ENCODE measurements around the gene SLC39A3.
A peak's percentile ranks its signal among the peaks of the same experiment; 100 is the strongest.

SLC39A3 gene

GRCh38 chr19:2736550-2737190 is 3.1 kb downstream of the SLC39A3 start:
- DNase-seq (ENCODE audit: low read depth) = no peak
- no peak for TF ChIP-seq CTCF (conservative IDR thresholded peaks at IDR 0.05; ENCODE audit: control insufficient read depth, insufficient read depth, low read depth, low read length)
- H3K4me3 ChIP-seq (ENCODE audit: control insufficient read depth, low read depth, low read length) = no peak overlapping the region

- H3K4me3 ChIP-seq (ENCODE audit: control insufficient read depth, low read depth, low read length) = no peak overlapping the region
- no peak for TF ChIP-seq CTCF (conservative IDR thresholded peaks at IDR 0.05; ENCODE audit: control insufficient read depth, insufficient read depth, low read depth, low read length)
- DNase-seq (ENCODE audit: low read depth) = no peak
These were observed 4.4 kb downstream of the SLC39A3 start for GRCh38 chr19:2735374-2735773.

DNA sequence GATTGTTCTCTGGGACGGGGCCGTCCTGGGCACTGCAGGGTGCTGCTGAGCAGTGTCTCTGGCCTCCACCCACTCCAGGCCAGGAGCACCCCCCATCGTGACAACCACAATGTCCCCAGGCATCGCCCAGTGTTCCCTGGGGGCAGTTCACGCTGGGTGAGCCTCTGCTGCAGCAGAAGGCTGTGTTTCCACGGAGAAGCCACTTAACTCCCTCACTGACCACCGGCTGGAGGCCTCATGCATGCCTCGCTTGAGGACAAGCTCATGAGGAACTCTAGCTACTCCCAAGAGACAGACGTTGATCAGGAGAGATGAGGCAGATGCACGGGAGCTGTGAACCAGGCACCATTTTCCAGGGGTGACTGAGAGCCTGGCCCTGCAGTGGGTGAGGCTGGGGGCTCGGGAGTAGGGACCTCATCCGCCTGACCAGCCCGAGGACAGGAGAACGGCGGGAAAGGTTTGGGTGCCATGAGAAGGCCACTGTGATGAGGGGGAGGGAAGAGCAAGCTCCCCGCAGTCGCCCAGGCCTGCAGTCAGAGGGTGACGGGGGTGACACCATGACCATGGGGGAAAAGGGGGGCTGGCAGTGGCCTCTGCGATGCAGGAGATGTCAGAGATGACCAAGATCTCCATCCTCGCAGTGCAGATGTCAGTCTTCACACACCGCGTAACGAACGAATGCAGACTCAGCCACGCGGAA is 5.1 kb downstream of the SLC39A3 start:
- no peak for DNase-seq (ENCODE audit: low read depth)
- H3K4me3 ChIP-seq (ENCODE audit: control insufficient read depth, low read depth, low read length) = no peak overlapping the region
- TF ChIP-seq CTCF (conservative IDR thresholded peaks at IDR 0.05; ENCODE audit: control insufficient read depth, insufficient read depth, low read depth, low read length) = no peak

DNA sequence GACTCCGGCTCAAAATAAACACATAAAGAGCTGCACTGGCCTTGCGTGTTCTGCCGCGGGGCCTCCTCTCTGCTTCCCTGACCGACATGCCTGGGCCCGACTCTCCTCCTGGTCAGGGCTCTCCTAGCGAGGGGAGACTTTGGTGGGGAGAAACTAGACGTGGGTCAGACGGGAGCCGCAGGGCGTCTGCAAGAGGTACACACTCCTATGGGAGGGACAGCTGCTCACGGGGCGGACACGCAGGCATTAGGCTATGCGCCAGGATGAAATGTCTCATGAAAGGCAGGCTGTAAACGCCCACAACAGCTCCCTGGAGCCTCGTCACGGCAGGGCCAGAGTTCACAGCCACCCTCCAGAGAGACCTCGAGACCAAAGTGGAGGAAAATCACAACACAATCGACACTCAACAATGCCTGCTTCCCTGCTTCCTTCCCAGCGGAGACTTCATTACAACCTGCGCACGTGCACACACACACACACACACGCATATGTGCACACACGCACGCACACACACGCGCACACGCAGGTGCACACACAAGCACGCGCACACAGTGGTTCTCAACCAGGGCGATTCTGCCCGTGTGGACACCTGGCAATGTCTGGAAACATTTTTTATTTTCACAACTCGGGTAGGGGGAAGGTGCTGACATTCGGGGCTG is 5.8 kb downstream of the SLC39A3 start:
- peak; percentile 59 for DNase-seq (ENCODE audit: low read depth)
- TF ChIP-seq CTCF (conservative IDR thresholded peaks at IDR 0.05; ENCODE audit: control insufficient read depth, insufficient read depth, low read depth, low read length) = no peak
- H3K4me3 ChIP-seq (ENCODE audit: control insufficient read depth, low read depth, low read length) = no peak overlapping the region

DNA sequence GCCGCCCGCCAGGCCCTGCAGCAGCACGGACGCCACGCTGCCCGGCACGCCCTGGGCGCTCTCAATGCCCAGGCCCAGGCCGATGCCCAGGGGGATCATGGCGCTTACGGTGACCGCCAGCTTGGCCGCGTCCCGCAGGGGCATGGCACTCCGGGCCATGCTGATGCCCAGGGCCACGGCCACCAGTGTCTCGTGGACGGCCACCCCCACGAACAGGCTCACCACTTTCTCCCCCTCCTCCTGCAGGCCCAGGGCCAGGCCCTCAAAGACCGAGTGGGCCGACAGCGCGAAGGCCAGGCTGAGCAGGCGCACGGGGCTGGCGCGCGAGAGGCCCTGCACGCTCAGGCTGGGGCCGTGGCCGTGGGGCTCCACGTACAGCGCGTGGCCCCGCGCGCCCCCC is 6.9 kb downstream of the SLC39A3 start:
- no peak for DNase-seq (ENCODE audit: low read depth)
- H3K4me3 ChIP-seq (ENCODE audit: control insufficient read depth, low read depth, low read length) = no peak overlapping the region

More for the DNA sequence above, 6.9 kb downstream of the SLC39A3 start:
- no peak for TF ChIP-seq CTCF (conservative IDR thresholded peaks at IDR 0.05; ENCODE audit: control insufficient read depth, insufficient read depth, low read depth, low read length)
